ENCODE results near the gene GALNS. TPM values are rescaled to one million over a fixed set of nuclear protein-coding genes. Genes with fewer than 3 reads are reported as not detected.

The GALNS gene
- total and polyA plus RNA-seq, 2 of the 4 experiments (the other 2 are of a cell fraction): 7.2 to 32.5 TPM

DNA sequence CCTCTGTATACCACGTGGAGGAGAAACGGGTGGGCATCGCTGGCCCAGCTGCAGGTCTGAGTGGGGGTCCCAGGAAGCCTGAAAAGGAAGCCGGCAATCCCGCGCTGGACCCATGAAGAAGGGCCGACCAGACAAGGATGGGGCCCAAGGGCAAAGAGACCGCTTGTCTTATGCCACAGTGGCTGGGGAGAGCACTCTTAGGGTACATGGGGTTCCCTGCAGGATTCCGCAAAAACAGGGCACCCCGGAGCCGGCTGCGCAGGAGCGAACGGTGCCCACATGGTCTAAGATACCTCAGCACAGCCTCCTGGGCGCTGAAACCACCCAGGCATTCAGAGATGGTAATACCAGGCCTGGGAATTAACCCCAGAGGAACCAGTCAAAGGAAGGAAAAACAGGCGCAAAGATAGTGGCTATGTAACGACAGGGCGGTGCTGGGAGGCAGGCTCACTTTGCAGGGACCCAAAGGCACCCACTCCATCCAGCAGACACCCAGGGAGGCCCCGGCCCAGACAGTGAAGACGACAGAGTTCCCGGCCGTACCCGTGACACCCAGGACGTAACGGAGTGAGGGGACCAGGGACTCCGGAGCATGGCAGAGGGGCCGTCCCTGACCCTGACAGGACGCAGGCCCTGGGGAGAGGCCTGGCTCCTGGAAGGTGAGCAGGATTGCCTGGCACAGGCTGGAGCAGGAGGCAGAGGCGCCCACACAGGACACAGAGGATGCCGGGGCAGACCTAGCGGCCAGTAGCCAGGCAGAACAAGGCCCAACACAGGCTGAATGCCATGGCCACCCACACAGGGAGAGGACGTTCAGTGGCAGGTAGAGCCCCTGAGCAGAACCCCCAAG lies 82.0 kb downstream of the GALNS start:
- H3K9me1 ChIP-seq (ENCODE audit: insufficient read depth, low read length): peaks cover 19% of the 10 kb centered on the region
- H3K4me1 ChIP-seq (ENCODE audit: control insufficient read depth, insufficient read depth, low read length): peaks cover 53% of the 10 kb centered on the region
- H2BK20ac ChIP-seq (ENCODE audit: low read depth, low read length): peak overlapping the region; percentile 4; the same call in 1 of the 2 replicates
- in situ Hi-C loops (cut with MboI; ENCODE audit: low sequenced_read_pairs): no loop called here
- intact Hi-C loops (cut with micrococcal nuclease): no loop called here
- peak overlapping the region; percentile 22 for H4K5ac ChIP-seq (ENCODE audit: low read depth, low read length)
- H3K27me3 ChIP-seq (ENCODE audit: control insufficient read depth, insufficient read depth, low read length): no peaks in the 10 kb centered on the region
- dilution Hi-C loops (cut with HindIII; ENCODE audit: low sequenced_read_pairs, unreplicated experiment): no loop called here
- H3K14ac ChIP-seq (replicated peaks; ENCODE audit: low read depth, low read length): peak overlapping the region; percentile 3; the same call in 1 of the 2 replicates
- peak overlapping the region; percentile 81 for H2AK9ac ChIP-seq (replicated peaks; ENCODE audit: low read depth, low read length, poor library complexity)
- peak overlapping the region; percentile 20 for H2BK120ac ChIP-seq (ENCODE audit: low read depth, low read length)
- no peak for DNase-seq
- H2BK5ac ChIP-seq (ENCODE audit: low read depth, low read length, poor library complexity, severe bottlenecking): peak overlapping the region; percentile 70
- H3K56ac ChIP-seq (ENCODE audit: extremely low read depth, insufficient read depth, low read length): no peak overlapping the region; the same call in 1 of the 2 replicates
- peak overlapping the region; percentile 20 for H3K4ac ChIP-seq (ENCODE audit: low read depth, low read length)
- H3K79me1 ChIP-seq (ENCODE audit: low read depth in 1 of 2, low read length in 2 of 2): peaks cover 9 to 66% of the 10 kb centered on the region in 2 experiments
- peak overlapping the region; percentile 10 for H3K18ac ChIP-seq (ENCODE audit: low read depth, low read length)
- CTCF ChIA-PET: interaction anchor here (1.1 kb wide), 1 partner anchor 37 kb away, joined by 3 read pairs; no protein-coding TSS in a partner anchor
- TF ChIP-seq USF2 (IDR thresholded peaks at IDR 0.05; ENCODE audit: low read depth, low read length) (no peak), FOS (IDR thresholded peaks at IDR 0.05; ENCODE audit: low read depth, low read length) (no peak), RFX5 (IDR thresholded peaks at IDR 0.05; ENCODE audit: low read depth, low read length) (no peak), MAFK (IDR thresholded peaks at IDR 0.05; ENCODE audit: low read depth, low read length) (no peak), CEBPB (IDR thresholded peaks at IDR 0.05; ENCODE audit: low read depth, low read length) (no peak), MAZ (IDR thresholded peaks at IDR 0.05; ENCODE audit: borderline replicate concordance, low read depth, low read length) (no peak), RAD21 (IDR thresholded peaks at IDR 0.05; ENCODE audit: low read length) (no peak)
- TF ChIP-seq, protein P1, sequence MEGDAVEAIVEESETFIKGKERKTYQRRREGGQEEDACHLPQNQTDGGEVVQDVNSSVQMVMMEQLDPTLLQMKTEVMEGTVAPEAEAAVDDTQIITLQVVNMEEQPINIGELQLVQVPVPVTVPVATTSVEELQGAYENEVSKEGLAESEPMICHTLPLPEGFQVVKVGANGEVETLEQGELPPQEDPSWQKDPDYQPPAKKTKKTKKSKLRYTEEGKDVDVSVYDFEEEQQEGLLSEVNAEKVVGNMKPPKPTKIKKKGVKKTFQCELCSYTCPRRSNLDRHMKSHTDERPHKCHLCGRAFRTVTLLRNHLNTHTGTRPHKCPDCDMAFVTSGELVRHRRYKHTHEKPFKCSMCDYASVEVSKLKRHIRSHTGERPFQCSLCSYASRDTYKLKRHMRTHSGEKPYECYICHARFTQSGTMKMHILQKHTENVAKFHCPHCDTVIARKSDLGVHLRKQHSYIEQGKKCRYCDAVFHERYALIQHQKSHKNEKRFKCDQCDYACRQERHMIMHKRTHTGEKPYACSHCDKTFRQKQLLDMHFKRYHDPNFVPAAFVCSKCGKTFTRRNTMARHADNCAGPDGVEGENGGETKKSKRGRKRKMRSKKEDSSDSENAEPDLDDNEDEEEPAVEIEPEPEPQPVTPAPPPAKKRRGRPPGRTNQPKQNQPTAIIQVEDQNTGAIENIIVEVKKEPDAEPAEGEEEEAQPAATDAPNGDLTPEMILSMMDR (conservative IDR thresholded peaks at IDR 0.05; ENCODE audit: low read depth, low read length): no peak
- H3K27ac ChIP-seq (ENCODE audit: insufficient read depth, low read length): peak overlapping the region; percentile 81; the same call in 1 of the 2 replicates
- H4K8ac ChIP-seq (ENCODE audit: low read depth in 2 of 2, low read length in 2 of 2): peak overlapping the region in 1 of 2 experiments; percentile 32; a peak in 1 of 4 replicates
- 0 out of 2 replicates have a peak overlapping the region, but pooled peaks have one; percentile 6 for H3K23ac ChIP-seq (ENCODE audit: low read depth, low read length)
- H4K20me1 ChIP-seq (ENCODE audit: insufficient read depth, low read length): peaks cover 93% of the 10 kb centered on the region
- peak overlapping the region; percentile 42; the same call in 1 of the 2 replicates for H2AK5ac ChIP-seq (ENCODE audit: low read depth, low read length)
- H2AFZ ChIP-seq (replicated peaks; ENCODE audit: low read length, poor library complexity): no peak overlapping the region
- peak overlapping the region; percentile 5; the same call in 1 of the 2 replicates for H3K9ac ChIP-seq (ENCODE audit: low read depth, low read length)
- peak overlapping the region; percentile 45 for H4K91ac ChIP-seq (ENCODE audit: insufficient read depth, low read depth, low read length)
- no peaks in the 10 kb centered on the region for H3K9me3 ChIP-seq (ENCODE audit: control insufficient read depth, insufficient read depth, low read length)
- peak overlapping the region; percentile 2 for H3K4me2 ChIP-seq (ENCODE audit: low read depth, low read length)
- 90% methylated on average over 18 of the region's 32 CpGs; no CpG with 5 or more reads in 1 of the 2 experiments for WGBS, 2 experiments (ENCODE audit: extremely low coverage in 2 of 2, insufficient read length in 1 of 2)
- H2BK15ac ChIP-seq (ENCODE audit: low read depth, low read length): peak overlapping the region; percentile 19; the same call in 1 of the 3 replicates
- no peak overlapping the region for H3K4me3 ChIP-seq (ENCODE audit: insufficient read depth, low read depth, low read length)
- ATAC-seq (ENCODE audit: low read depth): no peak
- peaks cover 3% of the 10 kb centered on the region; the same call in 1 of the 2 replicates for H3K36me3 ChIP-seq (ENCODE audit: control insufficient read depth, insufficient read depth, low read length)
- no TSS peak for BruUV-seq (replicated peaks)
- POLR2A ChIA-PET (ENCODE audit: unreplicated experiment): interaction anchor here (1.0 kb wide), 1 partner anchor 7 kb away, joined by 3 read pairs; no protein-coding TSS in a partner anchor

All from IMR-90 (cell line).